ENCODE data around the gene TMEM169.

TMEM169 gene, protein sequence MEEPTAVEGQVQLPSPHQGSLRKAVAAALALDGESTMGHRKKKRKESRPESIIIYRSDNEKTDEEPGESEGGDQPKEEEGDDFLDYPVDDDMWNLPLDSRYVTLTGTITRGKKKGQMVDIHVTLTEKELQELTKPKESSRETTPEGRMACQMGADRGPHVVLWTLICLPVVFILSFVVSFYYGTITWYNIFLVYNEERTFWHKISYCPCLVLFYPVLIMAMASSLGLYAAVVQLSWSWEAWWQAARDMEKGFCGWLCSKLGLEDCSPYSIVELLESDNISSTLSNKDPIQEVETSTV

DNA sequence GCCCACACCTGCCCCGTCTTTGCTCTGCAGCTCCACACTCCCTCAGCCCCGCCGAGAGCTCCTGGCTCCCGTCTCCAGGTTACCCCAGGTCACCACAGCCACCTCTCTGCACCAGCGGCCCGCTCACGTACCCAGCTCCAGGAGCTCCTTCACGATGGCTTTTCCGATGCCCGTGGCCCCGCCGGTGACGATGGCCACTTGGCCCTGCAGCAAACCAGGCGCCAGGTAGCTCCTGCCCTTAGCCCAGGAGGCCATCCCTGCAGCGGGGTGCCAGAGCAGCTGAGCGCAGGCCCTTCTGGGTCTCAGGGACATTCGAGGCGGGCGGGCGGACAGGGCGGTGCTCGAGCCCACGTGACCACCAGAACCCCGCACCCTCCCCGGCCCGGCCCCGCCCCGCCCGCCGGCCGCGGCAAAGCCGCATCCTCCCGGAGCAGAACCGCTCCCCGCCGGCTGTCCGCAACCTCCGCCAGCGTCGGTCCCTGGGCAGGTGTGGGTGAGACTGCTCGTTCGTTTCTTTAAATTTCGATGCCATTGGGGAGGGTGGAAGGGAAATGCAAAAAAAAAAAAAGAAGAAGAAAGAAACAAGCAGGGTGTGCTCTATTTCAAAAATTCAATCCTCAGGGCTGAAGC lies at the start of gene TMEM169, which contains the start of gene PECR:
Gene TMEM169 (plus strand): TSS at position 433 of the 630 bp plus-strand sequence. CDS start 14,045 bp downstream, outside the sequence.
Gene PECR (minus strand): TSS at position 323 of the 630 bp plus-strand sequence. CDS start 68 bp downstream, at position 255.
- DNase-seq: peak; percentile 47 to 90

DNA sequence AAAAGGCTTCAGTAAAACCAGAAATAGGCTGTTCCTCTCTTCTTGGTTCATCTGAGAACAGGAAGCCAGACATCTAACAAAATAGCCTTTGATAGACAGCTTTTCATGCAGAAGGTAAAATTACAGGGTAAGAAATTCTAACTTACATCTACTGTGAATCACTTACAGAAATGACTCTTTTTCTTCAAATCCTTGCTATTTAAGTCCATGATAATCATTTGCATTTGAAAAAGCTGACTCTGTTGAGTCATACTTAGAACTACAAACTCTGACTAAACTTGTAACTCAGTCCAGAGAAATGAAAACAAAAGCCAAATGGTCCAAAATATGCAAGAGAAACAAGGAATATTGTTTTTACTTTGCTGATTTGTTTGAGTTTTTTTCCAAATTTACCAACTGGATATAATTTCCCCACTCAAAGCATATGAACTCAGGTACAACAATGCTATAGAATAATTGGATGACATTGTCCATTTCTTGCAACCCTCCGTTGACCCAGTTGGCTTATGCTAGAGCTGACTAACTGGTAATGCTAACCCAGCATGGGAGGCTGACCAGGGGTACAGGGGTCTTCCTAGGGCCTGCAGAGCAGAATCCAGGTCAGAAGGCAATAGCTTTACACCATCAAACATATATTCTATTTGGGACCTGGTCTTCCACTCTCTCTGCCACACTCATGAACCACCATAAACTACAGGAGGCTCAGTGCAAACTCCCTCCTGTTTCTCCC lies 49.6 kb upstream of the TMEM169 start:
- DNase-seq: no peak

DNA sequence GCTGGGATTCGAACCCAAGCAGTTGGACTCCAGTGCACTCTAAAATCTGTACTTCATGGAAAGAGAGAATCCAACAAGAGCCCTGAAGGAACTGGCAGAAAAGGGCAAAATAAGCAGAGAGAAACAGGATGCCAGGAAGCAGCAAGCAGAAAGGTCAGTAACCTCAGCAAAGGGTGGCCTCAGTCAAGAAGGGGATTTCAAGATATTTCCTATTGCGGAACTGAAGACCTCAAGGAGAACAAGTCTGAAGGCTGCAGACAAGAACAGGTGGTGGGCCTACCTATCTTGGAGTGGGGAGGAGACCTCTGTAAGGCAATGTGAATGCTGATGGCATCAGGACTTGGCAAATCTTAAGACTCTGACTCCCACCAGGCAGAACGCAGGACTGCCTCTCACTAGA lies 48.3 kb upstream of the TMEM169 start:
- no peak for DNase-seq

DNA sequence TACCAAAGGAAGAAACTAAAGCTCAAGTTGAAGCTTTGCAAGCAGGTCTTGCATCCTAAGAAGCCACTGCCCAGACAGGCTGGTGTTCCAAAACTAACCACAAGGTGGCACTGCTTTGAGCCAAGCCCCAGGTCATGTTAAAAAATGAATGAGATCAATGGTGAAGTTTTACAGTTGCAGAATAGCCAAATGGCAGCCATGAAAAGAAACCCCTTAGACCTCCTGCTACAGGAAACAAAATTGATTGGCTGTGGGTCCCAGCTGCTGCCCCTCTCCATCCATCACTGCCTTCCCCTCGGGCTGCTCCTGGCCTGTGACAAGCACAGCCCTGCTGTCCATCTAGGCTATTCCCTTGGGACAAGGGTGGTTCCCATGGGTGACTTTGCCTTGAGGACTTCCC lies 47.7 kb upstream of the TMEM169 start:
- peak; percentile 48 to 69 for DNase-seq

DNA sequence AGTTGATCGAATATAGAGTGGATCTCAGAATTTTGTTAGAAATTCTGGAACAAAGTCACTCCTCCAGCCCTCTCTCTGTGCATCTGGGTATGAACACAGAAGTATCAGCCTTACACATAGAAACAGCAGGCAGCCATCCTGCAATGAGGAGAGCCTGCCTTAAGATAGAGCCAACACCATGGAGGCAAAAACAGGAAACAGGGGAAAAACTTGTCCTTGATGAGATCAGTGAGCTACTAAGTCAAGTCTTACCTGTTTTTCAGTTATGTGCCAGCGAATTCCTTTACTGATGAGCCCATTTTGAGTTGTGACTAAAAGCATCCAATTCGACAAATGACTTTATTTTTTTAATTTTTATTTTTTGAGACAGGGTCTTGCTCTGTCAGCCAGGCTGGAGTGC lies 41.8 kb upstream of the TMEM169 start:
- no peak for DNase-seq

DNA sequence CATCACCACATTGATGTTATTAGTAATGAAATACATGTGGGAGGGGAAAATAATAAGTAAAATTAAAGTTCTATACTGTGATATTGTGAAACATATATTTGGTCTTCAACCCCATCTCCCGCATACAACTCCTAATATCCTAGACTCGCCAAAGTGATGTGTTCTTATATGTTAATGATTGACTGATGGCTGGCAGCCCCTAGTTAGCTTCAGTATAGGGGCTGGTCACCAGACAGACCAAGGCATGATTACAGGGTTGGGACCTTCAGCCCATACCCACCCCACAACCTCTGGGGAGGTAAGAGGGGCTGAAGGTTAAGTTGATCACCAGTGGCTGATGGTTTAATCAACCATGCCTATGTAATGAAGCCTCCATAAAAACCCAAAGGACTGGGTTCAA lies 40.3 kb upstream of the TMEM169 start:
- no peak for DNase-seq

DNA sequence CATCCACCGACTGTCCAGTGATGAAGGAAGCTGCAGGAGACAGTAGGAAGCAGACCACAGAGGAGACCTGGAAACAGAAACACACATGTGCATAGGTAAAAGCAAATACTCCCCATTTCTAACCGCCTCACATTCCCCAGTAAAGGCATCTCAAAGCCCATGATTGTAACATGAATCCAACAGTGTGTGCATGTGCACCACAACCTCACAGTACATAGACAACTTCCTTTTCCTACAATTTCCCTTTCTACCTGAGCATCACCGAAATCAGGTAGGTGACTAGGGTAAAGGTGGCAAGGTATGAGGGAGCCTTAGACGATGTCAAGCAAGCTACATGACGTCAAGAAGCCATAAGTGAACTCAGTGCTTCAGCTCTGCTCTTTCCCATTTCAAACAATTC lies 37.8 kb upstream of the TMEM169 start:
- no peak for DNase-seq

DNA sequence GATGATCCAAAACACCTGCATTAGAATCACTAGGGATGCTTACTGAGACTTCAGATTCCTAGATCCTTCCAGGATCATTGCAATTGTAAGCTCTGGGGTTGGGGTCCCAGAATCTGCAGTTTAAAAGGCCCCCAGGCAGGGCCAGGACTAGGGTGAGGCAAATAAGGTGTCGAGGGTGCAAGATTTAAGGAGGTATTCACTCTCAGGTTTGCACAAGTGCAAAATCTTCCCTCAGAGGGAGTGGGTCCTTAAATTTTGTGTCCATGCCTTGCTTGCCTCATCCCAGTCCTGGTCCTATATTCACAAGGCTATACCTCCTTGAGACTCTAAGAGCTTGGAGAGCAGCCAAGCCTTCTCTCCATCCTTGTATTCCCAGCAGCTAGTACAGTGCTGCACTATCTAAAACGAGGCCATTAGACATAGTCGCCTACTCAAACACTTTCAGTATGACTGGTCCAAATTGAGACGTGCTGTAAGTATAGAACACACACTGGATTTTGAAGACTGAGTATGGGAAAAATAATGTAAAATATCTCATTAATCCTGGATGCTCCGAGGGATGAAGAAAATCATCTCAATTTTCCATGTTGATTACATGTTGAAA lies 36.7 kb upstream of the TMEM169 start:
- no peak for DNase-seq

DNA sequence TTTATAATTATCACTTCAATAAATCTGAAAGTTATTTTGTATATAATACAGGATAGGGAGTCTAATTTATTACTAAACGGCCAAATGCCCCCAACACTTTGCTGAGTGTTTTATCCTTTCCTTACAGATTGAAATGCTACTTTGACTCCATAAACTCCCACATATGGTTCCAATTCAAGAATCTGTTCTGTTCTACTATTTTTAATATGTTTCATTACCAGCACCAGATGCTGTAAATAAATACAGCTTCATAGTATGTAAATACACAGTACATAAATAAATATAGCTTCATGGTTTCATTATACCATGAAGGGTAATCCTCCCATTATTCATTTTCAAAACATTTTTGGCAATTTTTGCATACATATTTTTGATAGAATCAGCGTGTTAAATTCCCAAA lies 34.3 kb upstream of the TMEM169 start:
- DNase-seq: no peak

DNA sequence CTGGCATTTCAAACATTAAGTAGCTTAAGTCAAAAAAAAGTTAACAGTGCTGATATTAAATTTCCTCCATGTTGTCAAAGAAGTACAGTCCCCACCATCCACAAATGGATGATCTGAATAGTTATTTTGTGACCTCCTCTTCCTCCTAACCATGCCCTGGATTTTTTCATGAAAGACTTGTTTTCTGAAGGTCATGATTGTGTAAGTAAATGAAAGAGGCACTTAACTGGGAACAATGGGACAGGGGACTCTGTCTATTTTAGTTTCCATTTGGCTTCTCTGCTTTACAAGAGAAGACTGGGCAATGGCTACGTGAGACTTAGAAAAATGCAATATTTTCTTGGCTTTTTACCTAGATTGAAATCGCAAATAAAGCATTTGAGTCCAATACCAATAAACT lies 32.3 kb upstream of the TMEM169 start:
- no peak for DNase-seq

DNA sequence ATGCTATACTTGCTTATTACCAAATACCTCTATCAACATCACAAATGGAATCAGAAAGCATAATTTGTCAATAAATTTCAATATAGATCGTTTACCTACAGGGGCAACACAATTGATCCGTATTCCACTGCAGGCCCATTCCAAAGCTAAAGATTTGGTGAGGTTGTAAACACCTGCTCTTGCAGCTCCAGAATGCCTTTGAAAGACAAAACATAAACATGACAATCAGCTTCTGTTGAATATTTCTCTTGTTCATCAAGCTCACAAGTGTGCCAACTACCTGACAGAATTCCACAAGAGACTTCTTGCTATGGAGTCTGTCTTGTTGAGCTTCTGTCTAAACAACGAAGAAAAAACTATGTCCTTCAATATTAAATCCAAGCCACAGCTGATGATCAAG lies 30.4 kb upstream of the TMEM169 start:
- no peak for DNase-seq

DNA sequence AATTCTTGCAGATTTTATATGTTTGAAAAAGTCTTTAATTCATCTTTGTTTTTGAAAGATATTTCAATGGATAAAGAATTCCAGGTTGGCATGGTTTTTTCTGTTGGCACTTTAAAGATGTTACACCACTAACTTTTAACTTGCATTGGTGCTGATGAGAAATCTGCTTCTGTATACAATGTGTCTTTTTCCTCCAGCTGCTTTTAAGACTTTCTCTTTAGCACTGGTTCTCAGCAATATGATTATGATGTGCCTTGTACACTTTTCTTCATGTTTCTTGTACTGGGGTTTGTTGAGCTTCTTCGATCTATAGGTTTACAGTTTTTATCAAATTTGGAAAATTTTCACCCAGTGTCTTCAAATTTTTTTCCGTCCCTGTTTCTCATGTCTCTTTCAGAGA lies 29.3 kb upstream of the TMEM169 start:
- no peak for DNase-seq

DNA sequence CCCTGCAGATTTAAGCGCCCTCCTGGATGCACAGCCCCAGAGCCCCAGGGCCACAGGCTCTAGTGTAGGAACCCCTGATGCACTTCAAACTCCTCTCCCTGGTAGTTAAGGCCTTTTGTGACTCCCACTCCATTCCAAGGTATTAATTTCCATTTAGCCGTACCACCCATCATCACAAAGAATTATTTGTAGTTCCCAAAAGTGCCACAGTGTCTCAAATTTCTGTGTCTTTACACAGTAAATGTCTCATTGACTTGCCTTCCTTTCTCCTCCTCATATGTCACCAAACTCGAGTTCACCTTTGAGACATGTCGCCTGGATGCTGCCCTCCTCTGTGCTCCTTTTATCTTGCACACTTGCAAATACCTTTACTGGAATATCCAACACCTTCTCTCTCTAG lies 26.0 kb upstream of the TMEM169 start:
- DNase-seq: no peak

DNA sequence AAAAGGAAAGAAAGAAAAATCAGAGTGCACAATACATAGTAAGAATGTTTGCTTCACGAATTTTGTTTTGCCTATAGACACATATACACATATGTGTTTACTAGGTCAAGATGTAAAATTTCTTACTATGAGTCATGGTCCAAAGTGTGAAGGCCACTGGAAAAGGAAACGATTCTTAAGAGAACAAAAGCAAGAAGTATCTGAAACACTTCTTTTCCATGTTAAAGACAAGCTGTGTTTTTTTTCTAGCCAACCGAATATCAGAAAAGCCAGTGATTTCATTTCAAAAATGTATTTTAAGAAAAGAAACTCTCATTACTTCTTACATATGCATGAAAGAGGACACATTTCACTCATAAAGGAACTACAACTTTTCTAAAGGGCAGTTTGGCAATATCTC lies 25.0 kb upstream of the TMEM169 start:
- no peak for DNase-seq

DNA sequence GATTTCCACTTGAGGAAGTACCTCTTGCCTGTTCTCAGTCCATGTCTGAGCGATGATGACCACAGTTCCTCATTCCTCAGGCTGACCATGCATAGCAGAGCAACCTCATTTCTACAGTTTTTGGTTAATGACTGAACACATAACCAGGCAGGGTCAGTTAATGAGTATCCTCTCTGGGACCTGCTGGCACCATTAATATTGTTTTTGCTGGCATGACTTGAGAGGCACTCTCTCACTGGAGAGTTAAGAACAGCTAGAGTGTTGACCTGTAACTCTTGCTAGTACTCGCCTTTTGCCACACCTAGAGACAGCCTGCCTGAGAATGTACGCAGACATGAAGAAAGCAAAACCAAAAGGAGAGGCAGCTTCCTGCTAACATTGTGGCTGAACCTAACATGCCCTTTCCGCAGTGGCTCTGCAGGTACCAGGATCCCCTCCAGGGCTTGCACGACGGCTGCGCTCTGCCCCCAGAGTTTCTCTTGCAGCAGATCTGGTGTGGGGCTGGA lies 24.0 kb upstream of the TMEM169 start:
- DNase-seq: no peak

DNA sequence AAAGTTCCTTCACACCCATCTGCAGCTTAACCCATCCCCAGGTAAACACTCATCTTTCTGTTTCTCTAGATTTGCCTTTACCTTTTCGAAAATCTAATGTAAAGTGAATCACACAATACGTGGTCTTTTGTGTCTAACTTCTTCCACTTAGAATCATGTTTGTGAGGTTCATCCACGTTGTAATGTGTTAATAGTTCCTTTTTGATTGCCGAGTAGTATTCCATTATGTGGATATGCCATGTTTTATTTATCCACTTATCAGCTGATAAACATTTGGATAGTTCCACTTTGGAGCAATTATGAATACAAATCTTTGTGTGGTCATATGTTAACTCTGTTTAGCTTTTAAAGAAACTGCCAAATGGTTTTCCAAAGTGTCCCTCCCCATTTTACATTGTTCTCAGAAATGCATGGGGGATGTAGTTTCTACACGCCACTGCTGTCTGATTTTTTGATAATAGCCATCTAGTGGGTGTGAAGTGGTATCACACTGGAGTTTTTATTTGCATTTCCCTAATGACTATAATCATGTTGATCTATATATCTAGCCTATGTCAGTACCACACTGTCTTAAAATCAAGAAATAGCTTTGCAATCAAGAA lies 22.4 kb upstream of the TMEM169 start:
- DNase-seq: no peak

DNA sequence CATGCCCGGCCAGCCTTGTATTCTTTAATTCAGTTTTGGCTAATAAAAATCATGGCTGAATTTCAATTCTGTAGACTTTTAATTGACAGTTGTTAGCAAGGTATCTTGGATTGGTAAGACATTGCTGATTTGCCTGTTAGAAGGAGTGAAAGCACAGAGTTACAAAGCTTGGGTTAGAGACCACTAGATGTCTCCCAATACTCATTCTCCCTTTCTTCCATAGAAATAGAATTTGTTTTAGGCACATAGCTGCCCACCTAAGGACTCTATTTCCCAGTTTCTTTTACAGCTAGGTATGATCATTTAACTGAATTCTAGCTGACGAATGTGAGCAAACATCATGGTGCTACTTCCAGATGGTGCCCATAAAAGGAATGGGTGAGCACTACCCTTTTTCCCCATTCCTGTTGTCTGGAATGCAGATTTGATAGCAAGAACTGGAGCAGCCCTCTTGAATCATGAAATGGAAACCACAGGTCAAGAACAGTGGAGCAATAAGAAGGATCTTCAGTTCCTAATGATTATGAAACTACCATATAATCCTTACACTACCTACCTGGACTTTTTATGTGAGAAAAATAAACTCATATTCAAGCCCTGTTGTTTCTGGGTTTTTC lies 17.6 kb upstream of the TMEM169 start:
- peak in 1 of 2 experiments; percentile 1 for DNase-seq

DNA sequence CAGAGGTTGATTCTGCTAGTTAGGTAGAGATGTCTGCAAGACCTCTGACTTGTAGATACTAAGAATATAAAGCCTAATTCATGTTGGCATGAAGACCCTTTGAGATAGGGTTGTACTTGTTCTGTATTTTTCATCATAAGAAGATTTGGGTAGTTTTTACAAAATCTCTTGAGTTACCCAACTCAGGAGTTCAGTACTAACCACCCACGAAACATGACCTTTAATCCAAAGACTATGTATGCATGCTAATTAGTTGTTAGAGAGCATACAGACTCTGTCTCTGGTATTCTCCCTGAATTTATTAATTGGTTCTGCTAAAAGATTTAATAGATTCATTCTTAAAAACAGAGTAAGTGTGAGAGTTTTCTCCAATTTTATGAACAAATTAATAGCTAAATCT lies 17.1 kb upstream of the TMEM169 start:
- DNase-seq: no peak

DNA sequence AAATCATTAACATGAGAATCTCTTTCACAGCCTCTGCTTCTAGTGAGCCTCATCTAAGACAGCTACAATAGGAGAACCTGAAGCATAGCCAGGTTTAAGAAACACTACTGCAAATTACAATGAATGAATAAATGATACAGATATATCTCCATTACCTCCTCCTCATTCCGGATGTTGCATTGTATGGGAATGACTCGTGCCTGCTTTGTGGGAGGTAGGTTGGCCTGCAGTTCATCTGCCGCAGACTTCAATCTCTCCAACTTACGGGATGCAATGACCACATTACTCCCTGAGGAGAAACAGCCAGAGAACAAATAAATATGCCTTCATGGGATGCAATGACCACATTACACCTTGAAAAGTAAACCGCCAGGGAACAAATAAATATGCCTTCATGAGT lies 15.5 kb upstream of the TMEM169 start:
- DNase-seq: no peak

DNA sequence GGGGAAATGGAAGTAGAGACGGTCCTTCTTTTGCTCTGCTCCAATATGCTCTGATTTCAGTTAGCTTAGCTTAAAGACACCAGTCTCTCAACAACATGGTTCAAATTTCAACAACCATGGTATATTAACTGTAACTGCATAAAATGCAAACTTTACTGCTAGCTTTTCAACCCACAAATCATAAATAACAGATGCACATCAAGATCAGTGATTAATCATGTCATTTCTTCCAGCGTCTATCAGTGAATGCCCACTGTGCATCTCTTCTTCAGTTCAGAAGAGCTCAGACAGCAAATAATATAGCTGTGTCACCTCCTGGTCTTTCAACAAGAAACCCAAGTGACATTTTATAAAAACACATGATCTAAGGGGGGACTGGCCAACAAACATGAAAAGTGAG lies 12.7 kb upstream of the TMEM169 start:
- DNase-seq: no peak

DNA sequence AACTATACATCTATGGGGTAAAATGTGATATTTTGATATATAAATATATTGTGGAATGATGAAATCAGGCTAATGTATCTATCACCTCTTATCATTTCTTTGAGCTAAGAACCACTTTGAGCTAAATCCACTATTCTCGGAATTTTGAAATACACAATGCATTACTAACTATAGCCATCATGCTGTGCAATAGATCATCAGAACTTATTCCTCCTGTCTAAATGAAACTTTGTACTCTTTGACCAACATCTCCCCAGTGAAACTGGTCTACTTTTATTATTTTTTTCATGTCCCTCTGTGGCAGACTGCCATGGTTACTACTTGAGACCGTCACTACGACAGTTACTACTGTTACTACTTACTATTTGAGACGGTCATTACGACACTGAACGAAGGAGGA lies 11.5 kb upstream of the TMEM169 start:
- no peak for DNase-seq

DNA sequence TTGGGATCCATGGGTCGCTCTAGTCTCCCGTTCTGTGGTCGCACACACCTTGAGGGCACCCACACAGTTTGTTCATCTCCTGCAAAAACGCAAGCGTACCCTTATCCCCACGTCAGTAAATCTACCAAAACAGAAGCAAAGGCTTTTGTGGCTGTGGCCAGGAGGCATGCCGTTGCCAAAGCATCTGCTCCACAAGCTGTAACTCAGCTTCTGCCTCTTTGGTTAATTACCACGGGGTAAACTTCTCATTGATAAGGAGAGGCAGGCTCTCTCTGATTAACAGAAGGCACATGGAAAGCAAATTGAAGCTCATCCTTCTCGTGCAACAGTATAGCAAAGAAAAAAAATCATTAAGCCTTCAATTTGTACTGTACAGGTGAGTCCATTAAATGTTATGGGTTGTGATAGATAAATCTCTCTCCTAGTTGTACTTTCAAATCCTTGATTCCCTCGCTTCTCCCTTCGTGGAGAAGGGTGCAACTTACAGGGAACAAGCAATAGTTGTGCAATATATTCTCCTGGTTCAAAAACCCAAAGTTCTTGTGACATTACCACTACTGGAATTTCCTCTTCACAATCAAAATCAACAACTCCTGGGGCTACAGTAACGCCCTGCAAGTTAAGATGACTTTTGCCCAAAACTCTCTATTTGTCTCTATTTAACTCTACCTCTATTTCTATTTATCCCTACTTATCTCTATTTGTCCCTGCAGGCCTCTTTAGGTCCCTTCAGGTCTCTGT lies 10.4 kb upstream of the TMEM169 start:
- DNase-seq: no peak
